ENCODE results near the gene TDP2. TPM values are rescaled to one million over a fixed set of nuclear protein-coding genes. Genes with fewer than 3 reads are reported as not detected.
"Not testable (repeated sequence)": the region's sequence is repeated elsewhere in the genome, so short reads cannot be mapped to it uniquely, and the experiment has no call there.

TDP2 gene
- total RNA-seq, 1 donor from 2014 or later: 26.6 TPM

- H3K36me3 ChIP-seq (ENCODE audit: control insufficient read depth, insufficient read depth, low read length): peaks cover 1% of the 10 kb centered on the region
- no peaks in the 10 kb centered on the region for H3K27me3 ChIP-seq (ENCODE audit: control insufficient read depth, insufficient read depth, low read length)
- TF ChIP-seq CTCF (IDR thresholded peaks at IDR 0.05; ENCODE audit: insufficient read depth, low read length, poor library complexity, severe bottlenecking): no peak
- DNase-seq (ENCODE audit: low read depth): no peak
- H3K4me3 ChIP-seq (ENCODE audit: low read depth, low read length): no peak overlapping the region
Measured at GRCh38 chr6:24664046-24664987, 2.4 kb downstream of the TDP2 start.

GRCh38 chr6:24663189-24663588 is 3.5 kb downstream of the TDP2 start:
- no peak overlapping the region for H3K4me3 ChIP-seq (ENCODE audit: low read depth, low read length)
- peaks cover 1% of the 10 kb centered on the region for H3K36me3 ChIP-seq (ENCODE audit: control insufficient read depth, insufficient read depth, low read length)
- no peaks in the 10 kb centered on the region for H3K27me3 ChIP-seq (ENCODE audit: control insufficient read depth, insufficient read depth, low read length)
- TF ChIP-seq CTCF (IDR thresholded peaks at IDR 0.05; ENCODE audit: insufficient read depth, low read length, poor library complexity, severe bottlenecking): no peak
- DNase-seq (ENCODE audit: low read depth): no peak

GRCh38 chr6:24662236-24662635 is 4.5 kb downstream of the TDP2 start:
- H3K27me3 ChIP-seq (ENCODE audit: control insufficient read depth, insufficient read depth, low read length): no peaks in the 10 kb centered on the region
- no peak overlapping the region for H3K4me3 ChIP-seq (ENCODE audit: low read depth, low read length)
- no peak for DNase-seq (ENCODE audit: low read depth)
- no peak for TF ChIP-seq CTCF (IDR thresholded peaks at IDR 0.05; ENCODE audit: insufficient read depth, low read length, poor library complexity, severe bottlenecking)
- peaks cover 1% of the 10 kb centered on the region for H3K36me3 ChIP-seq (ENCODE audit: control insufficient read depth, insufficient read depth, low read length)

GRCh38 chr6:24661759-24662158 is 4.9 kb downstream of the TDP2 start:
- H3K36me3 ChIP-seq (ENCODE audit: control insufficient read depth, insufficient read depth, low read length); H3K4me3 ChIP-seq (ENCODE audit: low read depth, low read length); H3K27me3 ChIP-seq (ENCODE audit: control insufficient read depth, insufficient read depth, low read length); DNase-seq (ENCODE audit: low read depth): not testable (repeated sequence)

GRCh38 chr6:24660105-24660504 is 6.6 kb downstream of the TDP2 start:
- DNase-seq (ENCODE audit: low read depth): no peak
- no peaks in the 10 kb centered on the region for H3K27me3 ChIP-seq (ENCODE audit: control insufficient read depth, insufficient read depth, low read length)
- H3K36me3 ChIP-seq (ENCODE audit: control insufficient read depth, insufficient read depth, low read length): peaks cover 1% of the 10 kb centered on the region
- H3K4me3 ChIP-seq (ENCODE audit: low read depth, low read length): no peak overlapping the region
- no peak for TF ChIP-seq CTCF (IDR thresholded peaks at IDR 0.05; ENCODE audit: insufficient read depth, low read length, poor library complexity, severe bottlenecking)

- no peak for TF ChIP-seq CTCF (IDR thresholded peaks at IDR 0.05; ENCODE audit: insufficient read depth, low read length, poor library complexity, severe bottlenecking)
Measured at GRCh38 chr6:24659561-24659960, 7.1 kb downstream of the TDP2 start.

More at GRCh38 chr6:24659561-24659960, 7.1 kb downstream of the TDP2 start:
- Histone ChIP-seq H3K36me3 (ENCODE audit: control insufficient read depth, insufficient read depth, low read length) (peaks cover 1% of the 10 kb centered on the region), H3K27me3 (ENCODE audit: control insufficient read depth, insufficient read depth, low read length) (no peaks in the 10 kb centered on the region), H3K4me3 (ENCODE audit: low read depth, low read length) (no peak overlapping the region)
- no peak for DNase-seq (ENCODE audit: low read depth)

Measured in kidney epithelial cell (primary cell).